Muscle layer of duodenum (tissue), 2 donors: ENCODE data around the gene NFE2L3.
"Not testable (repeated sequence)": the region's sequence is repeated elsewhere in the genome, so short reads cannot be mapped to it uniquely, and the experiment has no call there.

Source experiments
- H3K27ac ChIP-seq: one replicate; pipeline ENCODE4 v1.7.0; 2013; ENCODE audit warnings: mild to moderate bottlenecking, low read length
- H3K27me3 ChIP-seq: one replicate; pipeline ENCODE4 v1.7.0; 2013; ENCODE audit warnings: low read depth, mild to moderate bottlenecking, control low read depth, low read length
- H3K36me3 ChIP-seq, 2 donors: one replicate each; pipeline ENCODE4 v1.7.0; 2013; ENCODE audit warnings: low read length in 2 of 2, control low read depth in 1 of 2, mild to moderate bottlenecking in 1 of 2; ENCODE audit not compliant: insufficient read depth in 2 of 2, control insufficient read depth in 1 of 2
- H3K4me1 ChIP-seq, 2 donors: one replicate each; pipeline ENCODE4 v1.7.0; 2013; ENCODE audit warnings: low read length in 2 of 2, mild to moderate bottlenecking in 2 of 2, control low read depth in 1 of 2, moderate library complexity in 1 of 2; ENCODE audit not compliant: insufficient read depth in 2 of 2, control insufficient read depth in 1 of 2
- H3K4me3 ChIP-seq, 2 donors: one replicate each; pipeline ENCODE4 v1.7.0; 2013; ENCODE audit warnings: low read length in 2 of 2, low read depth in 1 of 2, mild to moderate bottlenecking in 1 of 2
- H3K9me3 ChIP-seq, 2 donors: one replicate each; pipeline ENCODE4 v1.7.0; 2013; ENCODE audit warnings: low read length in 2 of 2, control low read depth in 1 of 2, mild to moderate bottlenecking in 1 of 2; ENCODE audit not compliant: control insufficient read depth in 1 of 2
- donor health status: healthy.

NFE2L3 gene

GRCh38 chr7:26151953-26152781 lies at the start of gene NFE2L3:
Gene NFE2L3 (plus strand): TSS chr7:26152198. CDS start chr7:26152499, 301 bp downstream.
- peak within 1 kb of the TSS; percentile 42 for H3K27ac ChIP-seq
- peak within 1 kb of the TSS; percentile 63 to 64 for H3K4me3 ChIP-seq
- H3K27me3 ChIP-seq, result no peaks in the 10 kb centered on the region
- no peaks in the 10 kb centered on the region for H3K36me3 ChIP-seq
- H3K4me1 ChIP-seq, result peaks cover 0 to 11% of the 10 kb centered on the region in 2 donors
- H3K9me3 ChIP-seq, result no peaks in the 10 kb centered on the region

- Histone ChIP-seq H3K9me3 (no peaks in the 10 kb centered on the region), H3K4me1 (no peaks in the 10 kb centered on the region), H3K4me3 (no peak overlapping the region), H3K36me3 (no peaks in the 10 kb centered on the region), H3K27ac (no peak overlapping the region), H3K27me3 (no peaks in the 10 kb centered on the region)
Measured at GRCh38 chr7:26103596-26103995, 48.4 kb upstream of the NFE2L3 start.

- Histone ChIP-seq H3K36me3 (no peaks in the 10 kb centered on the region), H3K9me3 (no peaks in the 10 kb centered on the region), H3K4me1 (no peaks in the 10 kb centered on the region), H3K4me3 (no peak overlapping the region), H3K27ac (no peak overlapping the region), H3K27me3 (no peaks in the 10 kb centered on the region)
Measured at GRCh38 chr7:26105236-26105635, 46.8 kb upstream of the NFE2L3 start.

GRCh38 chr7:26105931-26106330 lies 46.1 kb upstream of the NFE2L3 start:
- Histone ChIP-seq H3K36me3 (no peaks in the 10 kb centered on the region), H3K9me3 (no peaks in the 10 kb centered on the region), H3K27me3 (no peaks in the 10 kb centered on the region), H3K4me1 (no peaks in the 10 kb centered on the region), H3K27ac (no peak overlapping the region), H3K4me3 (no peak overlapping the region)

GRCh38 chr7:26112203-26112740 lies 39.7 kb upstream of the NFE2L3 start:
- no peaks in the 10 kb centered on the region for H3K36me3 ChIP-seq

GRCh38 chr7:26115650-26116049 lies 36.3 kb upstream of the NFE2L3 start:
- no peak overlapping the region for H3K27ac ChIP-seq
- no peaks in the 10 kb centered on the region for H3K27me3 ChIP-seq
- H3K9me3 ChIP-seq, result no peaks in the 10 kb centered on the region
- H3K4me1 ChIP-seq, result no peaks in the 10 kb centered on the region
- no peaks in the 10 kb centered on the region for H3K36me3 ChIP-seq
- no peak overlapping the region for H3K4me3 ChIP-seq

More at GRCh38 chr7:26112203-26112740, 39.7 kb upstream of the NFE2L3 start:
- Histone ChIP-seq H3K27ac (no peak overlapping the region), H3K4me3 (no peak overlapping the region), H3K4me1 (no peaks in the 10 kb centered on the region), H3K9me3 (no peaks in the 10 kb centered on the region), H3K27me3 (no peaks in the 10 kb centered on the region)

GRCh38 chr7:26117142-26117807 lies 34.7 kb upstream of the NFE2L3 start:
- Histone ChIP-seq H3K4me1 (no peaks in the 10 kb centered on the region), H3K9me3 (no peaks in the 10 kb centered on the region), H3K36me3 (no peaks in the 10 kb centered on the region), H3K4me3 (no peak overlapping the region), H3K27me3 (no peaks in the 10 kb centered on the region), H3K27ac (no peak overlapping the region)

GRCh38 chr7:26117970-26118369 lies 34.0 kb upstream of the NFE2L3 start:
- Histone ChIP-seq H3K36me3 (no peaks in the 10 kb centered on the region), H3K9me3 (no peaks in the 10 kb centered on the region), H3K27me3 (no peaks in the 10 kb centered on the region), H3K4me1 (no peaks in the 10 kb centered on the region), H3K27ac (no peak overlapping the region), H3K4me3 (no peak overlapping the region)

- H3K27ac ChIP-seq, result no peak overlapping the region
- no peaks in the 10 kb centered on the region for H3K9me3 ChIP-seq
- H3K4me1 ChIP-seq, result no peaks in the 10 kb centered on the region
- no peaks in the 10 kb centered on the region for H3K36me3 ChIP-seq
- no peak overlapping the region for H3K4me3 ChIP-seq
- H3K27me3 ChIP-seq, result no peaks in the 10 kb centered on the region
Measured at GRCh38 chr7:26122745-26123144, 29.3 kb upstream of the NFE2L3 start.

- not testable (repeated sequence) for H3K4me1 ChIP-seq, H3K4me3 ChIP-seq, H3K27me3 ChIP-seq, H3K9me3 ChIP-seq, H3K27ac ChIP-seq, H3K36me3 ChIP-seq
Measured at GRCh38 chr7:26124775-26125174, 27.2 kb upstream of the NFE2L3 start.

GRCh38 chr7:26127411-26127810 lies 24.6 kb upstream of the NFE2L3 start:
- no peaks in the 10 kb centered on the region for H3K9me3 ChIP-seq
- H3K27ac ChIP-seq, result no peak overlapping the region
- H3K27me3 ChIP-seq, result no peaks in the 10 kb centered on the region
- H3K4me3 ChIP-seq, result no peak overlapping the region
- no peaks in the 10 kb centered on the region for H3K4me1 ChIP-seq
- no peaks in the 10 kb centered on the region for H3K36me3 ChIP-seq
